ENCODE results near the gene LOXHD1.

Gene LOXHD1

GRCh38 chr18:46657115-46657955 is at the start of gene LOXHD1:
TSS of gene LOXHD1 (minus strand) at chr18:46657220. CDS start at chr18:46657033, 187 bp downstream.
- no peak for DNase-seq (ENCODE audit: low spot score)

GRCh38 chr18:46705521-46705920 is 48.5 kb upstream of the LOXHD1 start:
- DNase-seq (ENCODE audit: low spot score) = no peak

- no peak for DNase-seq (ENCODE audit: low spot score)
These were observed 47.8 kb upstream of the LOXHD1 start for GRCh38 chr18:46704816-46705215.

GRCh38 chr18:46704189-46704588 is 47.2 kb upstream of the LOXHD1 start:
- DNase-seq (ENCODE audit: low spot score) = no peak

- DNase-seq (ENCODE audit: low spot score) = no peak
These were observed 45.5 kb upstream of the LOXHD1 start for GRCh38 chr18:46702471-46702870.

GRCh38 chr18:46700066-46700824 is 43.2 kb upstream of the LOXHD1 start:
- DNase-seq (ENCODE audit: low spot score) = no peak

- no peak for DNase-seq (ENCODE audit: low spot score)
These were observed 39.7 kb upstream of the LOXHD1 start for GRCh38 chr18:46696702-46697101.

- no peak for DNase-seq (ENCODE audit: low spot score)
These were observed 39.2 kb upstream of the LOXHD1 start for GRCh38 chr18:46696268-46696667.

- DNase-seq (ENCODE audit: low spot score) = no peak
These were observed 37.0 kb upstream of the LOXHD1 start for GRCh38 chr18:46693996-46694395.

GRCh38 chr18:46688853-46689525 is 32.0 kb upstream of the LOXHD1 start:
- no peak for DNase-seq (ENCODE audit: low spot score)

GRCh38 chr18:46686186-46686585 is 29.2 kb upstream of the LOXHD1 start:
- DNase-seq (ENCODE audit: low spot score) = no peak

GRCh38 chr18:46683252-46683651 is 26.2 kb upstream of the LOXHD1 start:
- no peak for DNase-seq (ENCODE audit: low spot score)

GRCh38 chr18:46680784-46681695 is 24.0 kb upstream of the LOXHD1 start:
- no peak for DNase-seq (ENCODE audit: low spot score)

GRCh38 chr18:46679846-46680598 is 23.0 kb upstream of the LOXHD1 start:
- no peak for DNase-seq (ENCODE audit: low spot score)

- DNase-seq (ENCODE audit: low spot score) = no peak
These were observed 21.9 kb upstream of the LOXHD1 start for GRCh38 chr18:46678785-46679399.

GRCh38 chr18:46678041-46678440 is 21.0 kb upstream of the LOXHD1 start:
- DNase-seq (ENCODE audit: low spot score) = no peak

GRCh38 chr18:46677611-46678010 is 20.6 kb upstream of the LOXHD1 start:
- no peak for DNase-seq (ENCODE audit: low spot score)

GRCh38 chr18:46676182-46676835 is 19.3 kb upstream of the LOXHD1 start:
- no peak for DNase-seq (ENCODE audit: low spot score)

- no peak for DNase-seq (ENCODE audit: low spot score)
These were observed 18.1 kb upstream of the LOXHD1 start for GRCh38 chr18:46675112-46675511.

Measured in activated CD4-positive, alpha-beta T cell treated with anti-CD3 and anti-CD28 coated beads, Interleukin-2, Interleukin-4, amounts not matched to agents 100 ng/mL and 50 ng/mL, durations not matched to agents 16 hours and 8 hours (primary cell).